ENCODE data around the gene CNST.

Gene CNST

GRCh38 chr1:246571953-246572352 lies 5.7 kb downstream of the CNST start:
- DNase-seq (ENCODE audit: low read depth, low spot score), result no peak
- ChIA-PET POLR2A (no interaction called here), CTCF (no interaction called here)
- TF ChIP-seq, protein P1, sequence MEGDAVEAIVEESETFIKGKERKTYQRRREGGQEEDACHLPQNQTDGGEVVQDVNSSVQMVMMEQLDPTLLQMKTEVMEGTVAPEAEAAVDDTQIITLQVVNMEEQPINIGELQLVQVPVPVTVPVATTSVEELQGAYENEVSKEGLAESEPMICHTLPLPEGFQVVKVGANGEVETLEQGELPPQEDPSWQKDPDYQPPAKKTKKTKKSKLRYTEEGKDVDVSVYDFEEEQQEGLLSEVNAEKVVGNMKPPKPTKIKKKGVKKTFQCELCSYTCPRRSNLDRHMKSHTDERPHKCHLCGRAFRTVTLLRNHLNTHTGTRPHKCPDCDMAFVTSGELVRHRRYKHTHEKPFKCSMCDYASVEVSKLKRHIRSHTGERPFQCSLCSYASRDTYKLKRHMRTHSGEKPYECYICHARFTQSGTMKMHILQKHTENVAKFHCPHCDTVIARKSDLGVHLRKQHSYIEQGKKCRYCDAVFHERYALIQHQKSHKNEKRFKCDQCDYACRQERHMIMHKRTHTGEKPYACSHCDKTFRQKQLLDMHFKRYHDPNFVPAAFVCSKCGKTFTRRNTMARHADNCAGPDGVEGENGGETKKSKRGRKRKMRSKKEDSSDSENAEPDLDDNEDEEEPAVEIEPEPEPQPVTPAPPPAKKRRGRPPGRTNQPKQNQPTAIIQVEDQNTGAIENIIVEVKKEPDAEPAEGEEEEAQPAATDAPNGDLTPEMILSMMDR (IDR thresholded peaks at IDR 0.05; ENCODE audit: insufficient read depth, low read length, missing control alignments), result no peak
- no peak overlapping the region for H3K4me3 ChIP-seq (ENCODE audit: low read depth, low read length)

DNA sequence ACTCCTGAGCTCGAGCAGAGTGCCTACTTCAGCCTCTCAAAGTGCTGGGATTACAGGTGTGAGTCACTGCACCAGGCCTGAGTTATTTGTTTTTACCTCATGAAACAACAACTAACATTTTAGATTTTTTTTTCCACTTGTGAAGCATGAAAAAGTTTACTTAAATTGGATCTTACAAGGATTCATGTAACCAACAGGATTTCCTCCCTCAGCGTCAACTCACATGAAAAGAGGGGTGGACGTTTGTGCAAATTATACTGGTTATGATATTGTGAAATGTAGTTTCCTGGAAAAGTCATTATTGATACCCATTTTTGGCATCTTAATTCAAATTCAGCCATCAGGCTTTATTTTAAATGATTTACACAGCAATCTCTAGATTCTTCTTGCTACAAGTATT lies 6.5 kb downstream of the CNST start:
- no peak for DNase-seq (ENCODE audit: low read depth, low spot score)
- no peak overlapping the region for H3K4me3 ChIP-seq (ENCODE audit: low read depth, low read length)
- CTCF ChIA-PET, result no interaction called here
- TF ChIP-seq, protein P1 (IDR thresholded peaks at IDR 0.05; ENCODE audit: insufficient read depth, low read length, missing control alignments), result no peak
- POLR2A ChIA-PET, result no interaction called here

GRCh38 chr1:246573491-246573890 lies 7.2 kb downstream of the CNST start:
- H3K4me3 ChIP-seq (ENCODE audit: low read depth, low read length), result no peak overlapping the region
- DNase-seq (ENCODE audit: low read depth, low spot score), result no peak
- TF ChIP-seq, protein P1 (IDR thresholded peaks at IDR 0.05; ENCODE audit: insufficient read depth, low read length, missing control alignments), result no peak
- ChIA-PET POLR2A (interaction anchor here (0.8 kb wide), 1 partner anchor 8 kb away, joined by 3 read pairs; the partner anchor contains the start of gene TFB2M), CTCF (interaction anchor here (1.7 kb wide), 1 partner anchor 116 kb away, joined by 3 read pairs; no protein-coding TSS in a partner anchor)

- TF ChIP-seq, protein P1 (IDR thresholded peaks at IDR 0.05; ENCODE audit: insufficient read depth, low read length, missing control alignments), result no peak
- ChIA-PET POLR2A (no interaction called here), CTCF (interaction anchor here (1.3 kb wide), 1 partner anchor 9 kb away, joined by 3 read pairs; no protein-coding TSS in a partner anchor)
- no peak for DNase-seq (ENCODE audit: low read depth, low spot score)
- no peak overlapping the region for H3K4me3 ChIP-seq (ENCODE audit: low read depth, low read length)
These were observed 10.4 kb downstream of the CNST start for GRCh38 chr1:246576709-246577032.

- ChIA-PET POLR2A (no interaction called here), CTCF (no interaction called here)
- H3K4me3 ChIP-seq (ENCODE audit: low read depth, low read length), result no peak overlapping the region
- TF ChIP-seq, protein P1 (IDR thresholded peaks at IDR 0.05; ENCODE audit: insufficient read depth, low read length, missing control alignments), result no peak
- DNase-seq (ENCODE audit: low read depth, low spot score), result no peak
These were observed 10.9 kb downstream of the CNST start for GRCh38 chr1:246577082-246577719.

- POLR2A ChIA-PET, result no interaction called here
- CTCF ChIA-PET, result interaction anchor here (1.0 to 1.6 kb wide), 2 partner anchors 22 to 111 kb away, joined by 3 to 4 read pairs; no protein-coding TSS in a partner anchor
- DNase-seq (ENCODE audit: low read depth, low spot score), result no peak
- H3K4me3 ChIP-seq (ENCODE audit: low read depth, low read length), result no peak overlapping the region
- TF ChIP-seq, protein P1 (IDR thresholded peaks at IDR 0.05; ENCODE audit: insufficient read depth, low read length, missing control alignments), result no peak
These were observed 11.5 kb downstream of the CNST start for GRCh38 chr1:246577720-246578106.

All from AG04449 (cell line).